ENCODE data around the gene TMED3. TPM values are rescaled to one million over a fixed set of nuclear protein-coding genes. Genes with fewer than 3 reads are reported as not detected.

The TMED3 gene
- total RNA-seq, 1 experiment from 2014 or later = 164 TPM

DNA sequence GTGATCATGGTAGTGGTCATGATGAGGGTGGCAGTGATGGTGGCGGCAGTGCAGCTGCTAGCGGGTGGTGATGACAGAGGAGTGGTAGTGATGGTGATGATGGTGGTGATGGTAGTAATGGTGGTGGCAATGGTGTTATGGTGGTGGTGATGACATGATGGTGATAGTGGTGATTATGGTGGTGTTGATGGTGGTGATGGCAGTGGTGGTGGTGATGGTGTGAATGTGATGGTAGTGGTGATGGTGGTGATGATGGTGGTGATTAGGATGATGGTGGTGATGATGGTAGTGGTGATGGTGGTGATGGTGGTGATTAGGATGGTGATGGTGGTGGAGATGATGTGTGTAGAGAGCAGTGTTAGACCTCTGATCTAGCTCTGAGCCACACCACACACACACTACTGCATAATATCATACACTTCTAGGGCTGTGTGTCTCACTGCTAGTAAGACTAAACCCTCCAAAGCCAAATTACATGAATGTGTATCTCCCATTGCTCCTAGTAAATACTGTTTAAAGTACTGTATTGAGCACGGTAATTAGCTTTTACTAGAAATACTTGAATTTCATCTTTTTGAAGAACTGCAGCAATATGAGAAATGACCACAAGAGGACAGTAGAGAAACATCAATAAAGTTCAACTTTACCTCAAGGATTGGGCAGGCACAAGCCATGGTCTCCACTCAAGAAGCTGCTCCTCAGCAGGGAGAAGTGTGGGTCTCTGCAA is 28.8 kb downstream of the TMED3 start:
- BruUV-seq (replicated peaks) = no TSS peak
- no peaks in the 10 kb centered on the region for H3K27me3 ChIP-seq (ENCODE audit: low read length)
- no peak overlapping the region for H3K27ac ChIP-seq (ENCODE audit: low read length)
- H3K9me2 ChIP-seq (replicated peaks; ENCODE audit: low read length) = no peaks in the 10 kb centered on the region
- H3F3A ChIP-seq (ENCODE audit: low read length, unreplicated experiment) = no peaks in the 10 kb centered on the region
- H3K4me2 ChIP-seq (ENCODE audit: low read length) = no peak overlapping the region
- H3K36me3 ChIP-seq (ENCODE audit: low read depth, low read length) = no peaks in the 10 kb centered on the region
- DNase-seq (peak; percentile 66), ATAC-seq (peak; percentile 27; the same call in 1 of the 2 replicates)
- no peaks in the 10 kb centered on the region for H3K9me3 ChIP-seq (ENCODE audit: low read length)
- TF ChIP-seq EZH2 (IDR thresholded peaks at IDR 0.05; ENCODE audit: low read length, unreplicated experiment) (no peak), EZH2phosphoT487 (IDR thresholded peaks at IDR 0.05; ENCODE audit: borderline replicate concordance, low read length) (no peak)
- TF ChIP-seq, protein P1, sequence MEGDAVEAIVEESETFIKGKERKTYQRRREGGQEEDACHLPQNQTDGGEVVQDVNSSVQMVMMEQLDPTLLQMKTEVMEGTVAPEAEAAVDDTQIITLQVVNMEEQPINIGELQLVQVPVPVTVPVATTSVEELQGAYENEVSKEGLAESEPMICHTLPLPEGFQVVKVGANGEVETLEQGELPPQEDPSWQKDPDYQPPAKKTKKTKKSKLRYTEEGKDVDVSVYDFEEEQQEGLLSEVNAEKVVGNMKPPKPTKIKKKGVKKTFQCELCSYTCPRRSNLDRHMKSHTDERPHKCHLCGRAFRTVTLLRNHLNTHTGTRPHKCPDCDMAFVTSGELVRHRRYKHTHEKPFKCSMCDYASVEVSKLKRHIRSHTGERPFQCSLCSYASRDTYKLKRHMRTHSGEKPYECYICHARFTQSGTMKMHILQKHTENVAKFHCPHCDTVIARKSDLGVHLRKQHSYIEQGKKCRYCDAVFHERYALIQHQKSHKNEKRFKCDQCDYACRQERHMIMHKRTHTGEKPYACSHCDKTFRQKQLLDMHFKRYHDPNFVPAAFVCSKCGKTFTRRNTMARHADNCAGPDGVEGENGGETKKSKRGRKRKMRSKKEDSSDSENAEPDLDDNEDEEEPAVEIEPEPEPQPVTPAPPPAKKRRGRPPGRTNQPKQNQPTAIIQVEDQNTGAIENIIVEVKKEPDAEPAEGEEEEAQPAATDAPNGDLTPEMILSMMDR (conservative IDR thresholded peaks at IDR 0.05; ENCODE audit: low read depth, low read length) = peak; percentile 87
- CTCF ChIA-PET = interaction anchor here (0.6 to 1.2 kb wide), 6 partner anchors 142 to 514 kb away, joined by 3 to 9 read pairs (median 3); no protein-coding TSS in a partner anchor
- H3K79me2 ChIP-seq (ENCODE audit: low read length) = no peaks in the 10 kb centered on the region
- no peak overlapping the region for H2AFZ ChIP-seq (ENCODE audit: low read length)
- intact Hi-C loops (cut with micrococcal nuclease) = loop anchor here (1.0 kb wide), 1 partner anchor 257 kb away; no protein-coding TSS in a partner anchor
- POLR2A ChIA-PET (ENCODE audit: unreplicated experiment) = no interaction called here
- no peak overlapping the region for H3K9ac ChIP-seq (ENCODE audit: low read length)
- no peaks in the 10 kb centered on the region for H4K20me1 ChIP-seq (ENCODE audit: low read length)
- H3K4me1 ChIP-seq (ENCODE audit: insufficient read depth, low read length) = no peaks in the 10 kb centered on the region
- no peak overlapping the region for H3K4me3 ChIP-seq (ENCODE audit: low read length)

GRCh38 chr15:79340315-79340602 is 29.3 kb downstream of the TMED3 start:
- Histone ChIP-seq H4K20me1 (ENCODE audit: low read length) (no peaks in the 10 kb centered on the region), H3K27me3 (ENCODE audit: low read length) (no peaks in the 10 kb centered on the region), H3K4me3 (ENCODE audit: low read length) (no peak overlapping the region), H3F3A (ENCODE audit: low read length, unreplicated experiment) (no peaks in the 10 kb centered on the region), H3K9ac (ENCODE audit: low read length) (no peak overlapping the region), H3K36me3 (ENCODE audit: low read depth, low read length) (no peaks in the 10 kb centered on the region), H3K79me2 (ENCODE audit: low read length) (no peaks in the 10 kb centered on the region), H3K4me1 (ENCODE audit: insufficient read depth, low read length) (no peaks in the 10 kb centered on the region), H3K9me2 (replicated peaks; ENCODE audit: low read length) (no peaks in the 10 kb centered on the region), H3K27ac (ENCODE audit: low read length) (no peak overlapping the region), H3K9me3 (ENCODE audit: low read length) (no peaks in the 10 kb centered on the region), H3K4me2 (ENCODE audit: low read length) (no peak overlapping the region), H2AFZ (ENCODE audit: low read length) (no peak overlapping the region)
- intact Hi-C loops (cut with micrococcal nuclease) = loop anchor here (1.0 kb wide), 1 partner anchor 256 kb away; no protein-coding TSS in a partner anchor
- POLR2A ChIA-PET (ENCODE audit: unreplicated experiment) = no interaction called here
- TF ChIP-seq EZH2 (IDR thresholded peaks at IDR 0.05; ENCODE audit: low read length, unreplicated experiment) = no peak
- TF ChIP-seq EZH2phosphoT487 (IDR thresholded peaks at IDR 0.05; ENCODE audit: borderline replicate concordance, low read length) = no peak
- TF ChIP-seq, protein P1 (conservative IDR thresholded peaks at IDR 0.05; ENCODE audit: low read depth, low read length) = no peak
- CTCF ChIA-PET = interaction anchor here (0.9 to 1.2 kb wide), 3 partner anchors 256 to 513 kb away, joined by 3 to 7 read pairs (median 3); no protein-coding TSS in a partner anchor
- ATAC-seq = no peak
- no peak for DNase-seq
- BruUV-seq (replicated peaks) = no TSS peak

GRCh38 chr15:79341396-79341795 is 30.5 kb downstream of the TMED3 start:
- Histone ChIP-seq H3K36me3 (ENCODE audit: low read depth, low read length) (no peaks in the 10 kb centered on the region), H3K4me3 (ENCODE audit: low read length) (no peak overlapping the region), H3K79me2 (ENCODE audit: low read length) (no peaks in the 10 kb centered on the region), H3K9me3 (ENCODE audit: low read length) (no peaks in the 10 kb centered on the region), H3K27ac (ENCODE audit: low read length) (no peak overlapping the region), H3F3A (ENCODE audit: low read length, unreplicated experiment) (no peaks in the 10 kb centered on the region), H3K9me2 (replicated peaks; ENCODE audit: low read length) (no peaks in the 10 kb centered on the region), H4K20me1 (ENCODE audit: low read length) (no peaks in the 10 kb centered on the region), H3K9ac (ENCODE audit: low read length) (no peak overlapping the region), H2AFZ (ENCODE audit: low read length) (no peak overlapping the region), H3K27me3 (ENCODE audit: low read length) (no peaks in the 10 kb centered on the region), H3K4me2 (ENCODE audit: low read length) (no peak overlapping the region), H3K4me1 (ENCODE audit: insufficient read depth, low read length) (no peaks in the 10 kb centered on the region)
- no TSS peak for BruUV-seq (replicated peaks)
- TF ChIP-seq EZH2phosphoT487 (IDR thresholded peaks at IDR 0.05; ENCODE audit: borderline replicate concordance, low read length) (no peak), EZH2 (IDR thresholded peaks at IDR 0.05; ENCODE audit: low read length, unreplicated experiment) (no peak)
- TF ChIP-seq, protein P1 (conservative IDR thresholded peaks at IDR 0.05; ENCODE audit: low read depth, low read length) = no peak
- POLR2A ChIA-PET (ENCODE audit: unreplicated experiment) = no interaction called here
- DNase-seq (no peak), ATAC-seq (no peak)
- intact Hi-C loops (cut with micrococcal nuclease) = no loop called here
- CTCF ChIA-PET = no interaction called here
